ENCODE measurements around the gene WDR7. TPM values are rescaled to one million over a fixed set of nuclear protein-coding genes. Genes with fewer than 3 reads are reported as not detected.

WDR7 gene
- total and polyA plus RNA-seq, 12 donors, result 3.1 to 32.6 (median 28.0) TPM

GRCh38 chr18:57023275-57023882 is 372.2 kb downstream of the WDR7 start:
- Histone ChIP-seq H3K9me3 (no peaks in the 10 kb centered on the region), H3K4me3 (no peak overlapping the region), H3K27ac (no peak overlapping the region), H3K36me3 (peaks cover 0 to 48% (median 12%) of the 10 kb centered on the region in 9 donors), H3K4me1 (no peaks in the 10 kb centered on the region), H3K27me3 (no peaks in the 10 kb centered on the region)
- 57% methylated on average over 3 of the region's 3 CpGs for WGBS, 2 donors
- TF ChIP-seq, protein P1, sequence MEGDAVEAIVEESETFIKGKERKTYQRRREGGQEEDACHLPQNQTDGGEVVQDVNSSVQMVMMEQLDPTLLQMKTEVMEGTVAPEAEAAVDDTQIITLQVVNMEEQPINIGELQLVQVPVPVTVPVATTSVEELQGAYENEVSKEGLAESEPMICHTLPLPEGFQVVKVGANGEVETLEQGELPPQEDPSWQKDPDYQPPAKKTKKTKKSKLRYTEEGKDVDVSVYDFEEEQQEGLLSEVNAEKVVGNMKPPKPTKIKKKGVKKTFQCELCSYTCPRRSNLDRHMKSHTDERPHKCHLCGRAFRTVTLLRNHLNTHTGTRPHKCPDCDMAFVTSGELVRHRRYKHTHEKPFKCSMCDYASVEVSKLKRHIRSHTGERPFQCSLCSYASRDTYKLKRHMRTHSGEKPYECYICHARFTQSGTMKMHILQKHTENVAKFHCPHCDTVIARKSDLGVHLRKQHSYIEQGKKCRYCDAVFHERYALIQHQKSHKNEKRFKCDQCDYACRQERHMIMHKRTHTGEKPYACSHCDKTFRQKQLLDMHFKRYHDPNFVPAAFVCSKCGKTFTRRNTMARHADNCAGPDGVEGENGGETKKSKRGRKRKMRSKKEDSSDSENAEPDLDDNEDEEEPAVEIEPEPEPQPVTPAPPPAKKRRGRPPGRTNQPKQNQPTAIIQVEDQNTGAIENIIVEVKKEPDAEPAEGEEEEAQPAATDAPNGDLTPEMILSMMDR (IDR thresholded peaks at IDR 0.05), result no peak
- no peak for ATAC-seq
- no peak for DNase-seq
- intact Hi-C loops (cut with DNase I), result no loop called here

- DNase-seq (no peak), ATAC-seq (no peak)
- Histone ChIP-seq H3K4me1 (no peaks in the 10 kb centered on the region), H3K4me3 (no peak overlapping the region), H3K9me3 (no peaks in the 10 kb centered on the region), H3K27ac (no peak overlapping the region), H3K27me3 (no peaks in the 10 kb centered on the region), H3K36me3 (peaks cover 0 to 67% (median 13%) of the 10 kb centered on the region in 9 donors)
- WGBS, 2 donors, result 94% methylated on average over 4 of the region's 4 CpGs
- TF ChIP-seq, protein P1 (IDR thresholded peaks at IDR 0.05), result no peak
- intact Hi-C loops (cut with DNase I), result no loop called here
Measured at GRCh38 chr18:57025540-57025939, 374.4 kb downstream of the WDR7 start.

- Histone ChIP-seq H3K27ac (no peak overlapping the region), H3K4me1 (no peaks in the 10 kb centered on the region), H3K4me3 (no peak overlapping the region), H3K36me3 (peaks cover 0 to 60% (median 20%) of the 10 kb centered on the region in 9 donors), H3K9me3 (no peaks in the 10 kb centered on the region), H3K27me3 (no peaks in the 10 kb centered on the region)
- no peak for DNase-seq
- TF ChIP-seq, protein P1 (IDR thresholded peaks at IDR 0.05), result no peak
- WGBS, 2 donors, result 97% methylated on average over 2 of the region's 2 CpGs
- intact Hi-C loops (cut with DNase I), result no loop called here
- ATAC-seq, result no peak
Measured at GRCh38 chr18:57026316-57026715, 375.2 kb downstream of the WDR7 start.

DNA sequence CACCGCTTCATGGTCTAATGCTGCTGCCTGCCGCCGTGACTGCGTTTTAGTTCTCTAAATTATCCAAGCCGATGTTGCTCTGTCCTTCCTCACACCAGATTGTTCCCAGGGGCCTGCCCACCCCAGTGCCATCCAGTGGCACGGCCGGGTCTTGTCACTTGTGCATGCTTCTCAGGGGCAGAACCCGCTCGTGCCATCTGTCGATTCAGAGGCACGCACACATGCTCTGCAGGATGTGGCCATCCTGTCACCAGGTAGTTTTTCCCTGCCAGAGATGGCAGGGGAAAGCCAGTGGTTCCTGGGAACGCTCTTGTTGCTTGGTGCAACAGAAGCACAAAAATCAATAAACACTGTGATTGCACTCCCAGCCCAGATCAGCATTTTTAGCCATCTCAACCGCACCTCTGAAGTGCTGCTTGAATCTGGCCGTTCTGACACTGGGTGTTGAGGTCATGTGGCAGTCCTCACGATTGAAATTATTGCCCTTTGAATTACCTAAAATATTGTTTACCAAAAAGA is 376.1 kb downstream of the WDR7 start:
- intact Hi-C loops (cut with DNase I), result no loop called here
- H3K9me3 ChIP-seq, result no peaks in the 10 kb centered on the region
- no peak overlapping the region for H3K4me3 ChIP-seq
- TF ChIP-seq, protein P1 (IDR thresholded peaks at IDR 0.05), result no peak
- H3K36me3 ChIP-seq, result peaks cover 0 to 57% (median 20%) of the 10 kb centered on the region in 9 donors
- H3K4me1 ChIP-seq, result no peaks in the 10 kb centered on the region
- DNase-seq (no peak), ATAC-seq (no peak)
- 91% methylated on average over 15 of the region's 15 CpGs for WGBS, 2 donors
- H3K27ac ChIP-seq, result no peak overlapping the region
- no peaks in the 10 kb centered on the region for H3K27me3 ChIP-seq
